T-helper 1 cell (primary cell): ENCODE data around the gene PFKP.

Experiments
- DNase-seq, 5 donors: peaks; one replicate each; pipeline ENCODE4 v3.0.0-alpha.2; 2012 to 2020

Gene PFKP

GRCh38 chr10:3136763-3137611 is 69.6 kb downstream of the PFKP start:
- no peak for DNase-seq

- no peak for DNase-seq
These were observed 70.8 kb downstream of the PFKP start for GRCh38 chr10:3137958-3138726.

- no peak for DNase-seq
These were observed 72.0 kb downstream of the PFKP start for GRCh38 chr10:3139216-3139910.

DNA sequence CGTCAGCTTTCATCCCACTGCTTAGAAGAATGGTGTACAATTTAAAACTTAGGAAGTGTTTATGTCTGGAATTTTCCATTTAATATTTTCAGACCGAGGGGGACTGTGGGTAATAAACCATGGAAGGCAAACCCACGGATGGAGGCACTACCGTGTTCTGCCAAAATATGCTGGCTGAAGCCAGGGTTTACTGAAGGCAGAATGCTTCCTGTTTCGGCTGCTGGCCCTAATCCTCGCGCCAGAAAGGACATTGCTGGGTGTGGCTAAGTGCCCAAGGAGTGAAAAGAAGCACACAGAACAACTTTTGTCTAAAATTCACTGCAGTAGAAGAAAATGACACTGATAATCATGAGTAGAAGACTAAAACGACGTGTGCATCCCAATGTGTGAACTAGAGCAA is 72.9 kb downstream of the PFKP start:
- no peak for DNase-seq

- no peak for DNase-seq
These were observed 74.1 kb downstream of the PFKP start for GRCh38 chr10:3141351-3142005.

DNA sequence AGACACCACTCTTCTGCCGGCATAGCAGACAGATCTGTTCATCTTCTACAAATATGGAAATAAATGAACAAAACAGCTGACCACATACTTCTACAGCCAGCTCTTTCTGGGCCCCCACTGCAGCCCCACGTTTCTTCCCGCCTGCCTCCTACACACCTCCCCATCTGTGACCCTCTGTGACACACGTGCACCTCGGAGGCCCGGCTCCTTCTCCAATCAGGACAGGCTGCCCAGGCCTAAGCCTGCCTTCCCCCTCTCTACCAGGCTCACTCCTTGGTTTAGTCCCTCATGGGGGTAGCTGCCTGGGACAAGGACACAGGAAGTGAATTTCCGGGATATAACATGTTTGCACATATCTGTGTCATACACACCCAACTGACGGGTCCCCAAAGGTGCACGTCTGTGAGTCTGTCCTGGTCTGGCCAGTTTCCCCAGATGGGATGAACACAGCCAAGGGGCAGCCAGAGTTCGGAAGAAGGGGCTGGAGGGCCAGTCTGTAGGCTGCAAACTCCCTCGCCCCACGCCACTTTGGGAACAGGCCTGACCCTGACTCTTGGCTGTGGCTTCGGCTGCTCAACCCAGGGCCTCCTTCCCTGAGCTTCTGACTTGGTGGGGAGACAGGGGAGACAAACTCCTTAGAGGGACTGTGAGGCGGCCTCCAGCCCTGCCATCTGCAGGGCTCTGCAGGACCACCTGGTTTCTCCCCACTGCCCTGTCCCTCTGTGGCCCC is 75.0 kb downstream of the PFKP start:
- DNase-seq = no peak

- DNase-seq = no peak
These were observed 76.0 kb downstream of the PFKP start for GRCh38 chr10:3143366-3143765.

GRCh38 chr10:3143791-3144434 is 76.6 kb downstream of the PFKP start:
- no peak for DNase-seq

DNA sequence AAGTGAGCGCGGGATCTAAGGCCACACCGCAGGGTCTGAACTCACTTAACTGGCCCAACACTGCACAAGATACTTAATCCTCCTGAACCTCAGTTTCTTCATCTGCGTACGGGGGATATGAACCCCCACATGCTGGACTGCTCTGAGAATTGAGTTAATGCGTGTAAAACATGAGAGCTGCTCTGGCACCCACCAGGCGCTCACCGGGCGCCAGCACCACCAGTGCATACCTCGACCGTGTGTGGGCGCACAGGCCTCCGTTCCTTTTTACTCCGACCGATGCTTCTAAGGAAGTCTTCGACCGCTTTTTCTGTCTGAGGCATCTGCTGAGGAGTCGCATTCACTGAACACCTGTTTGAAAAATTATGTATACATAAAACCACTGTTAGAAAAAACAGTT is 78.0 kb downstream of the PFKP start:
- DNase-seq = no peak

DNA sequence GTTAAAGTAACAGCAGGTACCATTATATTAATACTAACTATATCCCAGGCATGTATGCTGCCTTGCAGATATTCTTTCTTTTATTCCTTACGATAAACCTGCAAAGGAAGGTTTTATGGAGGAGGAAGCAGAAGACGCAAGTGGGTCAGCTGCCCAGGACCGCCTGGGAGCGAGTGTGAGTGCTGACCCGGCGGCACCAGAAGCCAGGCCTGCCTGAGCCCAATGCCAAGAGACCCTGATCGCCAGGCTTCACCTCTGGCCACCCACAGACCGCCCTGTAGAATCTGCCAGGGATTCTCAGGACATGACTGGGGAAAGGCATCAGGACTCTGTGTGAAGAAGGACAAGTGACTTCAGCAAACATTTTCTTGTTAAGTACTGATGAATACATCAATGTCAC is 78.9 kb downstream of the PFKP start:
- DNase-seq = no peak

DNA sequence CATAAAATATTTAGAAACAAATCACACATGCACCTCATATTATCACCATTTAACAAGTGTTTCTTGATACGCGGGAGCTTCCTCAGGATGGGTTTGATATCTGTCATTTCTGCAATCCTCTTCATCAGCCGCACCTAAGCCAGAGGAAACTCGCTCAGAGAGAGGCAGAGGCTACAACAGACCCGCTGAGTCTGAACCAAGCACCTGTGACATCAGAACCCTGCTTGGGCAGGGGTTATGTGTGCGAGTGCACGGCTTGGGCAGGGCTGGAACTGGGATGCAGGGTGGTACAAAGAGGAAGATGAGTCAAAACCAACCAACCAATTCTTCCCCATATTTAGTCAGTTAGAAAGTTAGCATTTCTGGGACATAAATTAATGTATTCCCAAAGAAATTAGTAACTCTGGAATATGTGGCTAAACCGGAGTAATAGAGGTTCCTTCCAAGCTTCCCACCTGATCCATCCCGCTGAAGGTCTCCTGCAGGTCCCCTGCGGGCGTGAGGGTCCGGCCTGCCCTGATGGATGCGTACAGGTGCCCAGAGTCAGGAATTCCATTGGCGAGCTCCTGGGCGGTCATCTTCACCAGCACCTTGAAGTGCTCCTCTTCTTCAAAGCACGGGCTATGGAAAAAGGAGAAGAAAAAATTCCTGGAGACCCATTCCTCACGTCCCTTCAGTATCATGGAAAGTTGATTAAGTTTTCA is 79.9 kb downstream of the PFKP start:
- no peak for DNase-seq

GRCh38 chr10:3148041-3148440 is 80.7 kb downstream of the PFKP start:
- no peak for DNase-seq

DNA sequence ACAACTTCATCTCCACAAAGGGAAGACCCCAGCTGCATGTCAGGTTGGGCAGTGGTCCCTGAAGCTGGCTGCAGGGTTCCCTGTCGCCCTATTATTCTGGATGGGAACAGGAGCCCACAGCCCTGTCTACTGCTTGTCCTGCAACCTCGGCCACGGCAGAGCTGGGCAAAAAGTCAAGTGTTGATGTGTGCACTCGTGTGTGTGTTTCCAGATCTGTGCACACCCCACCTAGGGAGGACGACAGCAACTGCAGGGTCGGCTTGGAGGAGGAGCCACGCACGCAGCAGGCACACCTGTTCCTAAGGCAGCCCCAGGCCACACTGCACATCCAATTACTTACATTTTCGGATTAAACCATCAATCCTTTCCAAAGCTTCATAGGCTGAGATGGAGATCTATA is 81.6 kb downstream of the PFKP start:
- no peak for DNase-seq

- DNase-seq = no peak
These were observed 82.6 kb downstream of the PFKP start for GRCh38 chr10:3149918-3150317.

GRCh38 chr10:3150366-3150765 is 83.0 kb downstream of the PFKP start:
- DNase-seq = no peak

GRCh38 chr10:3150961-3151360 is 83.6 kb downstream of the PFKP start:
- DNase-seq = no peak

GRCh38 chr10:3151889-3152565 is 84.7 kb downstream of the PFKP start:
- no peak for DNase-seq

- DNase-seq = no peak
These were observed 85.2 kb downstream of the PFKP start for GRCh38 chr10:3152566-3152935.

GRCh38 chr10:3154666-3155065 is 87.3 kb downstream of the PFKP start:
- no peak for DNase-seq

- no peak for DNase-seq
These were observed 91.8 kb downstream of the PFKP start for GRCh38 chr10:3159152-3159551.

DNA sequence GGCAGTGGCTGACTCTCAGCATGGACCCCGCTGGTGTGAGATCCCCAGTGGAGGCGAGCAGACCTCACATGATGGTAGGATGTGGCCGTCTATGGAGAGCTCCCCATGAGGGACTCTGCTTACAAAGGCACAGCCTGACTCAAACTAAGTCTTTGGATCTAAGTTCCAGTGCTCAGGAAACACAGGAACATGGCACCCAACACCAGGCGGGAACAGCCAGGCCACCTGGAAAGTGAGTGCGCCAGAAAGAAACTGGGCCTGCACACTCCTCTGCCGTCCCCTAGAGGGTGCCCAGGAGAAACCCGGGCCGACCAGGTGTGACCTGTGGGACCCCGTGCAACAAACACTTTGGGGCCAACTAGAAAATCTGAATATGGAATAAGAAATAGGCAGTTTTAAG is 95.2 kb downstream of the PFKP start:
- no peak for DNase-seq
